ENCODE measurements around the gene LCORL.

DNA sequence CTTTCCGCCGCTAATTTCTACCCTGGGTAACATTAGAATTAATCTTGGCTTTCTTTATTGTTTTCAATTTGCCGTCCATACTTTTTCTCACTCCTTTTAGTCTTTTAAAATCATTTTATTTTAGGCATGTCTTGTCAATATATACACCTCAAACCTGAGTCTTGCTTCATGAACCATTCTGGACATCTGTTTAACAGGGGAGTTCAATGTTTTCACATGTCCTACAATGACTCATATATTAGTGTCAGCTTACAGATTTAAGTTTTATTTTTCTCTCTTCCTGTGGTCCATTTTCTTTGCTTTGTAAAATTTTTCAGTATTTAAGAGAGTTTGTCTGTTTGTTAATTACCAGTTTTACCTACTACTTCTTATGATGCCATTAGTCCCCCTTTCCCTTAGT lies 89.5 kb downstream of the LCORL start:
- TF ChIP-seq EZH2phosphoT487 (IDR thresholded peaks at IDR 0.05; ENCODE audit: borderline replicate concordance, low read length), result no peak
- TF ChIP-seq, protein P1, sequence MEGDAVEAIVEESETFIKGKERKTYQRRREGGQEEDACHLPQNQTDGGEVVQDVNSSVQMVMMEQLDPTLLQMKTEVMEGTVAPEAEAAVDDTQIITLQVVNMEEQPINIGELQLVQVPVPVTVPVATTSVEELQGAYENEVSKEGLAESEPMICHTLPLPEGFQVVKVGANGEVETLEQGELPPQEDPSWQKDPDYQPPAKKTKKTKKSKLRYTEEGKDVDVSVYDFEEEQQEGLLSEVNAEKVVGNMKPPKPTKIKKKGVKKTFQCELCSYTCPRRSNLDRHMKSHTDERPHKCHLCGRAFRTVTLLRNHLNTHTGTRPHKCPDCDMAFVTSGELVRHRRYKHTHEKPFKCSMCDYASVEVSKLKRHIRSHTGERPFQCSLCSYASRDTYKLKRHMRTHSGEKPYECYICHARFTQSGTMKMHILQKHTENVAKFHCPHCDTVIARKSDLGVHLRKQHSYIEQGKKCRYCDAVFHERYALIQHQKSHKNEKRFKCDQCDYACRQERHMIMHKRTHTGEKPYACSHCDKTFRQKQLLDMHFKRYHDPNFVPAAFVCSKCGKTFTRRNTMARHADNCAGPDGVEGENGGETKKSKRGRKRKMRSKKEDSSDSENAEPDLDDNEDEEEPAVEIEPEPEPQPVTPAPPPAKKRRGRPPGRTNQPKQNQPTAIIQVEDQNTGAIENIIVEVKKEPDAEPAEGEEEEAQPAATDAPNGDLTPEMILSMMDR (IDR thresholded peaks at IDR 0.05; ENCODE audit: low read depth, low read length, poor library complexity, severe bottlenecking), result no peak
